Activated naive CD4-positive, alpha-beta T cell treated with anti-CD3 and anti-CD28 coated beads, Interleukin-2, amount 50 U/mL, for 24 hours (primary cell): ENCODE data around the gene THSD7A.

Experiments
- H3K27ac Mint-ChIP-seq: one replicate; pipeline ENCODE4 v1.8.0; 2021; ENCODE audit warnings: mild to moderate bottlenecking, mixed read lengths
- H3K27me3 Mint-ChIP-seq: one replicate; pipeline ENCODE4 v1.8.0; 2021; ENCODE audit warnings: mixed read lengths
- H3K36me3 Mint-ChIP-seq: one replicate; pipeline ENCODE4 v1.8.0; 2021; ENCODE audit warnings: mixed read lengths
- H3K4me1 Mint-ChIP-seq: one replicate; pipeline ENCODE4 v1.8.0; 2021; ENCODE audit warnings: mixed read lengths
- H3K4me3 Mint-ChIP-seq: one replicate; pipeline ENCODE4 v1.8.0; 2021; ENCODE audit warnings: mild to moderate bottlenecking, mixed read lengths
- H3K9me3 Mint-ChIP-seq: one replicate; pipeline ENCODE4 v1.8.0; 2021; ENCODE audit warnings: mixed read lengths

The THSD7A gene

DNA sequence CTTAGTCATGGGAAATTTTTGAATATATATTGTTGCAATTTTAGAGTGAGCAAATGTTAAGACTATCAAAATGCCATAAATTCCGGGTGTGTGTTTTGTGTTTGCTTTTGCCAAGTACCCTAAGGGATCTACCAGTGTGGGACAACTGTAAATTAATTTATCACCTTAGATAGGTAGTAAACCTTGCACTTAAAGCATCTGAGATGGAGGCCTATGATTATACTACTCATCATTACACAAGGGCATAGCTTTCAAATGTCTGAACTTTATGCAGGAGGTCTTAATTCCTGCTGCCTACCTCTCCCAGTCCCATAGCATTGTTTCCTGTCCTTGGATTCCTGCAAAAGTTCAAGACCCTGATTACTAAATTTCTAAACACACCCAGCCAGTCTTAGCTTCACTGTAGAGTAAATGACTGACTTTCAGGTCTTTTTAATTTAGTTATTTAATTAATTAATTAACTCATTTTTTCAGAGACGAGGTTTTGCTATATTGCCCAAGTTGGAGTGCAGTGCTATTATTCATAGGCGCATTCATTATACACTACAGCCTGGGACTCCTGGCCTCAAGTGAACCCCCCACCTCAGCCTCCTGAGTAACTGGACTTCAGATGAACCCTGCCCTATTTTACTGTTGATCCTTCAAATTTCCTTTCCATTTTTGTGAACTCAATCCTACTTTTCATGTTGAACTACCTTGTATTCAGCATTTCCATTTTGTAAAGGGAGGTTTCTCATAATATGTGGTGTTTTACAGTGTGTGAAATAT lies 47.0 kb downstream of the THSD7A start:
- no peaks in the 10 kb centered on the region for H3K9me3 Mint-ChIP-seq
- no peak overlapping the region for H3K27ac Mint-ChIP-seq
- no peaks in the 10 kb centered on the region for H3K36me3 Mint-ChIP-seq
- H3K27me3 Mint-ChIP-seq: no peaks in the 10 kb centered on the region
- no peak overlapping the region for H3K4me3 Mint-ChIP-seq
- no peaks in the 10 kb centered on the region for H3K4me1 Mint-ChIP-seq

DNA sequence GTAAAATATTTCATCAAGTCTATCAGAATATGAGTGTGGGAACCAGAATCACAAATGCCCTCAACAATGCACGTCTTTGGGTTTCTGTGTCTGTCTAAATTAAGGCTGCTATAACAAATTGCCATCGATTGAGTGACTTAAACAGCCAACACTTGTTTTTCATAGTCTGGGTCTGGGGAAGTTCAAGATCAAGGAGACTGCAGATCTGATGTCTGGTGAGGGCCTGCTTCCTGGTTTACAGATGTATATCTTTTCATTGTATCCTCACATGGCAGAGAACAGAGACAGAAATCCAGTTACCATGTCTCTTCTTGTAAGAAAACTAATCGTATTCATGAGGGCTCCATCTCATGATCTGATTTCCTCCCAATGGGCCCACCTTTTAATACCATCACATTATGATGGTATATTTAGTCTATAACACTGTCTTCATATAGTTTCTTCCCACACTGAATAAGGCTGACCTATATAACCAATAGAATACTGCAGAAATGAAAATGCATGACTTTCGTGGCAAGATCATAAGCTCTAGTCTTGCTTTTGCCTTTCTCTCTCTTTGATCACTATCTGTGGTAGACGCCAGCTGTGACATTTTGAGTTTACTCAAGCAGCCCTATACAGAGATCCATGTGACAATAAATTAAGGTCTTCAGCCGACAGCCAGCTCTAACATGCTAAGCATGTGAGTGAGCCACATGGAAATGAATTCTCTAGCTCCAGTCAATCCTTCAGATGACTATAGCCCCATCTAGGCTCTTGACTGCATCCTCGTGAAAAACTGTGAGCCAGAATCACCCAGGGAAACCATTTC lies 51.9 kb downstream of the THSD7A start:
- no peaks in the 10 kb centered on the region for H3K9me3 Mint-ChIP-seq
- H3K4me3 Mint-ChIP-seq: no peak overlapping the region
- no peaks in the 10 kb centered on the region for H3K36me3 Mint-ChIP-seq
- H3K27ac Mint-ChIP-seq: no peak overlapping the region
- H3K4me1 Mint-ChIP-seq: no peaks in the 10 kb centered on the region
- no peaks in the 10 kb centered on the region for H3K27me3 Mint-ChIP-seq

DNA sequence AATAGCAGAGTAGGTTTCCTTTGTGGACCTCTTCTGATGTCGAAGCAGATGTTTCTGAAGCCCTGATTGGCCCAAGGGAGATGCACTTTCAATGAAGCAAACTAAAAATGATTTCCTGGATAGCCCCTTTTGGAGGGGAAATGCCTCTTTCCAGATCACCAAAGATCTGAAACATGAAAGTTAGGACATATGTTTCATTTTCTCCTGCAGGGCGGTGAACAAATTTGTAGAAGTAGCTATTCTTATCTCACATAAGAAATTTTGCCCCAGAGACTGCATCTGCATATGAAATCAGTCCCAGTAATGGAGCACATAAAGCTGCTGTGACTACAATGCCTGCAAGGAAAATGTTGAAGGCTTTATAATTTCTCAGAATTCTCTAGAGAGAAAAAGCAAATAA lies 56.0 kb downstream of the THSD7A start:
- Mint-ChIP-seq H3K27ac (no peak overlapping the region), H3K27me3 (no peaks in the 10 kb centered on the region), H3K4me3 (no peak overlapping the region), H3K9me3 (no peaks in the 10 kb centered on the region), H3K4me1 (no peaks in the 10 kb centered on the region), H3K36me3 (no peaks in the 10 kb centered on the region)

DNA sequence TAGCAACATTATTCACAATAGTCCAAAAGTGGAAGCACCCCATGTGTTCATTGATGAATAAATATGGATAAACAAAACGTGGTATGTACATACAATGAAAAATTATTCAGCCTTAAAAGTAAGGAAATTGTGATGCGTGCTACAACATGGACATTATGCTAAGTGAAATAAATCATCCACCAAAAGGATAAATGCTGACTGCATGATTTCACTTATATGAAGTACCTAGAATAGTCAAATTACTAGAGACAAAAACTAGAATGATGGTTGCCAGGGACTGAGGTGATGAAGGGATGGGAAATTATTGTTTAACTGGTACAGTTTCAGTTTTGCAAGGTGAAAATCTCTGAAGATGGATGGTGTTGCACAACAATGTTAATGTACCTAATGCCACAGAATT lies 56.6 kb downstream of the THSD7A start:
- H3K36me3 Mint-ChIP-seq: no peaks in the 10 kb centered on the region
- H3K27me3 Mint-ChIP-seq: no peaks in the 10 kb centered on the region
- no peaks in the 10 kb centered on the region for H3K9me3 Mint-ChIP-seq
- H3K4me1 Mint-ChIP-seq: no peaks in the 10 kb centered on the region
- no peak overlapping the region for H3K4me3 Mint-ChIP-seq
- no peak overlapping the region for H3K27ac Mint-ChIP-seq

DNA sequence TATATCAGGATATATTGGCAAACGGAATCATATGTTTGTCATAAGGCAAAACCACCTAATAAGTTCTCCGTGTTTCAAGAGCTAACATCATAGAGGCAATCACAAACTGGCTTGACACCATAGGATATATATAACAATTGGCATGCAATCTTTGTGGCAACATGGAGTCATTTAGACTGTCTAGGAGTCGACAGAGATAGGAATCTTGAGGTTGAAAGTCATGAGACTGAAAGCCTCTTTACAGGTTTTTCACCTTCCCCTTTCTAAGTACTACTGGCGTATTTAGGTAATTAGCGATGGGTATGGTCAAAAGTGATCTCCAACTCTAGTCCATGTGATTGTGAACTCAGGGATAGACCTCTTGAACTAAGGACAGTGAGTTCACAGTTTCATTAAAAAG lies 63.7 kb downstream of the THSD7A start:
- Mint-ChIP-seq H3K36me3 (no peaks in the 10 kb centered on the region), H3K27me3 (no peaks in the 10 kb centered on the region), H3K4me1 (no peaks in the 10 kb centered on the region), H3K4me3 (no peak overlapping the region), H3K9me3 (no peaks in the 10 kb centered on the region), H3K27ac (no peak overlapping the region)

DNA sequence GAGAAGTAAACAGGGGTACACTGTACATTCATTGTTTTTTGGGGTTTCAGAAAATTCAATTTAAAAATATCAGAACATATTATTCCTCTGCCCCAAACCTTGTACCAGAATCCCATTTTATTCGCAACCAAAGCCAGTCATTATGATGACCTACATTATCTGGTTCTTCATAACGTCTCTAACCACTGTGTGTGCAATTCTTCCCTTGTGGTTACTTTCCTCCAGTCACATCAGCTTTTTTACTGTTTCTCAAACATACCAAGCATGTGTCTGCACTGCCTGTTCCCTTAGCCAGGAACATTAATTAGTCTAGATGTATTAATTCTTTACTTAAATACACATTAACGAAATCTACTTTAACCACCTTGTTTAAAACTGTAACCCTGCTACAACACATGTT lies 64.8 kb downstream of the THSD7A start:
- Mint-ChIP-seq H3K9me3 (no peaks in the 10 kb centered on the region), H3K36me3 (no peaks in the 10 kb centered on the region), H3K27me3 (no peaks in the 10 kb centered on the region), H3K27ac (no peak overlapping the region), H3K4me3 (no peak overlapping the region), H3K4me1 (no peaks in the 10 kb centered on the region)

DNA sequence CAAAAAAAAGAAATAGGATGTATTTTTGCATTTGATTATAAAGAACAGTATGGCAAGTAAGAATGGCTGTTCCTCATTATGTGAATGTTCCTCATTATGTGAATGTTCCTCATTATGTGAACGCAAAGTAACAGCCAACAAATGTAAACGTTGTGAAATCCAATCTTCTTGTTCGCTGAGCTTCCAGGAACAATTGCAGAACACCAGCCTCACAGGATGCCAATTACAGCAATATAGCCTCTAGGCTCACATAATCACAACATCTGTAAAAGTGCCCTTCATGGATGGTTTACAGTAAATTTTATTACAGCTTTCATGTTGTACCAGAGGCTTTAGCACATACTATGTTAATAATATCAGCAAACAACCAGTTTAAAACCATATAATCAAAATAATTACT lies 71.6 kb downstream of the THSD7A start:
- Mint-ChIP-seq H3K27me3 (no peaks in the 10 kb centered on the region), H3K36me3 (no peaks in the 10 kb centered on the region), H3K4me3 (no peak overlapping the region), H3K9me3 (no peaks in the 10 kb centered on the region), H3K4me1 (no peaks in the 10 kb centered on the region), H3K27ac (no peak overlapping the region)

DNA sequence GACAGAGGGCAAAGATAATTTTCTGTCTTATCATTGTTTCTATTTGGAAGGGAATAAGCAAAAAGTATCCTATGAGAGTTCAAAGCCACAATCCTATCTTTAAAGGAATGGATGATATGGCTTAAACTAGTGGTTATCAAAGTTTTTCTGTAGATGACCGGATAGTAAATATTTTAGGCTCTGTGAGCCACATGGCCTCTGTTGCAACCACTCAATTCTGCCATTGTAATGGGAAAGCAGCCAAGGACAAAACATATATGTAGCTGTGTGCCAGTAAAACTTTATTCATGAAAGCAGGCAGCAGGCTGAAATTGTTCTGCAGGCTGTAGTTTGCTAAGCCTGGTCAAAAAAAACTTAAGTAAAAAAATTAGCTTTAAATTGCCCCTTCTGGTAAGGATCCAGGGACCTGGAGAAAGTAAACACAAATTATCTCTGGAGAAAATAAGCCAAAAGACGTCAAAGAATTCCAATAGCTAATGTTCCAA lies 73.3 kb downstream of the THSD7A start:
- Mint-ChIP-seq H3K36me3 (no peaks in the 10 kb centered on the region), H3K9me3 (no peaks in the 10 kb centered on the region), H3K27me3 (no peaks in the 10 kb centered on the region), H3K27ac (no peak overlapping the region), H3K4me1 (no peaks in the 10 kb centered on the region), H3K4me3 (no peak overlapping the region)

DNA sequence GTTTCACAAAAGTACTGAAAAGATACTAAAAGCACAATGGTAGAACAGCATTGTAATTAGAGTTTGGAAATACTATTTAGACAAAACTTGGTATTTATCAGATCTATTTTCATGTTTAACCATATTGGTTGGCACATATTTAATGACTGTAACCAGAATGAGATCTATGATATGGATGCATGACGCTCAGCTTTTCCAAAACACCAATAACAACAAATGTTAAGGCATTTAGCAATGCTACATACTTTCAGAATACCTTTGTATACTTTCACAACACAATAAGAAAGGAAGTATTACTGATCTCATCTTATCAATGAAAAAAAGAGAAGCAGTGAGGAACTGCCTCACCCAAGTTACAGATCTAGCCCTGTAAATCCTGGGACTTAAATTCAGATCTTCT lies 74.8 kb downstream of the THSD7A start:
- no peak overlapping the region for H3K4me3 Mint-ChIP-seq
- no peaks in the 10 kb centered on the region for H3K27me3 Mint-ChIP-seq
- H3K4me1 Mint-ChIP-seq: no peaks in the 10 kb centered on the region
- H3K27ac Mint-ChIP-seq: no peak overlapping the region
- no peaks in the 10 kb centered on the region for H3K36me3 Mint-ChIP-seq
- H3K9me3 Mint-ChIP-seq: no peaks in the 10 kb centered on the region

DNA sequence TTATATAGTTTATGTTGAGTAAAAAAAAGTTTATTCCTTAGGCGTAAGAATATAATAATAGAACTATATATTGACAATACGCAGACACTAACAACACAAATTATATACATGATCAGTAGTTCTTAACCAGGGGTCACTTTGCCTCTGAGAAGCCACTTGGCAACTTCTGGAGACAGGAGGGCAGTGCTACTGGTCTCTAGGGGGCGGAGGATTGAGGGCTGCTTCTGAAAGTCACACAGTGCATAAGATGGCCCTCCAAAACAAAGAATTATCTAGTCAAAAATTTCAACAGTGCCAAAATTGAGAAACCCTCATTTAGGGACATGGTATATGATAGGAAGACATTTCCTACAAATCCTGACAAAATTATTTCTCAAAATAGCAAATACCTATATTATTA lies 77.1 kb downstream of the THSD7A start:
- Mint-ChIP-seq H3K4me3 (no peak overlapping the region), H3K9me3 (no peaks in the 10 kb centered on the region), H3K36me3 (no peaks in the 10 kb centered on the region), H3K27me3 (no peaks in the 10 kb centered on the region), H3K4me1 (no peaks in the 10 kb centered on the region), H3K27ac (no peak overlapping the region)

DNA sequence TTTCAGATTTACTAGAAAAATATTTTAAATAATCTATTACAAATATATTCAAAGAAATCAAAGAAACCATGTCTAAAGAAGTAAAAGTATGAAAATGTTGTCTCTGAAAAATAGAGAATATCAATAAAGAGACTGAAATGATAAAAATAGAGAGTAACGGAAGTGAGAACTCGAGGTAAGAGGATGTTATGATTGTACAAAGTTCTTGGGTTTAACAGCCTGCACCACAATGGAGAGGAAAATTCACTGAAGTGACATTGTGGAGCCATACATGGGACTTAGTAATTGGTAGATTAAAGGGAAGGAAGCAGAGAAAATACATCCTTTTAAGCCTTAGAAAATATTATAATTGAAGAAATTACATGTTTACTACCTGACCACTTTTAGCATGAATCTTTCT lies 77.9 kb downstream of the THSD7A start:
- Mint-ChIP-seq H3K27me3 (no peaks in the 10 kb centered on the region), H3K4me3 (no peak overlapping the region), H3K4me1 (no peaks in the 10 kb centered on the region), H3K36me3 (no peaks in the 10 kb centered on the region), H3K27ac (peak overlapping the region; percentile 68), H3K9me3 (no peaks in the 10 kb centered on the region)

DNA sequence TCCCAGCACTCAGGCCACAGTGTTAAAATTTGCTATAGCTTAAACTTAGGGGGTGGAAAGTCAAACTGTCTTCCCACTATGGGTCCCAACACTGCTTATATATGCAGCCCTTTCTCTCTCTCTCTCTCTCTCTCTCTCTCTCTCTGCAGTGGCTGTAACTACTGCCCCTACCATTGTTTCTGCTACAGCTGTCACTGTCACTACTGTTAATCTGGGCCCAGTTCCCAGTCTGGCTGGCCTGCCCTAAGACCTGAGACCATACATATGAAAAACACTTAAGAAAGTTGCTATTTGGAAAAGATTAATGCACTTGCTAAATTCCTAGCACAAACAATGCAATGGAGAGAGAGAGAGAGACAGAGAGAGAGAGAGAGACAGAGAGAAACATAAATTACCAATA lies 78.6 kb downstream of the THSD7A start:
- H3K27me3 Mint-ChIP-seq: no peaks in the 10 kb centered on the region
- no peaks in the 10 kb centered on the region for H3K36me3 Mint-ChIP-seq
- no peak overlapping the region for H3K27ac Mint-ChIP-seq
- no peak overlapping the region for H3K4me3 Mint-ChIP-seq
- H3K4me1 Mint-ChIP-seq: no peaks in the 10 kb centered on the region
- H3K9me3 Mint-ChIP-seq: no peaks in the 10 kb centered on the region

DNA sequence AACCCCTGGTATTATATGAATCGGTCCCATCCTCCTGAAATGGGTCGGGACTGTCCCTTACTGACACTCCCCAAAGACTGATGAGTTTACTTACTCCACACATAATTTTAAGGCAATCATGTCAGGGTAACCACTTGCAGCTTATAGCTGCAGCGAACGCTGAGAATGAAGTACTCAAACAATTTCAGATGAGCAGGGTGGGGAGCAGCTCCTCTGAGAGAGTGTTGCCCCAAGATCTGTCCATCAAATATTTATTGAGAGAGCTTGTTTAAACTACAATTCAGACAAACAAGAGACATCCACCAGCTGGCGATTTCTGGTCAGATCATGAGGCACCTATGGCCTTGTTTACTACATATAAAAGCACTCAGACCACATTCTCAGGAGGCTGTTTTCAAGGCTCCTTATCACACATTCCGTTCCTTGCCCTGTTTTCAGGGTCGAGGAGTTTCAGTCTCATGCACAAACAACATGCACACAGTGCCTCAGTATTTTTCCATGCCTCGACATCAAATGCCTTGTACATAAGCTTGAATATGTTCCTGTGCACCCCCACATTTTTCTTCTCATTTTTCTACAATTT lies 80.1 kb downstream of the THSD7A start:
- Mint-ChIP-seq H3K4me3 (no peak overlapping the region), H3K27ac (no peak overlapping the region), H3K9me3 (no peaks in the 10 kb centered on the region), H3K36me3 (no peaks in the 10 kb centered on the region), H3K4me1 (no peaks in the 10 kb centered on the region), H3K27me3 (no peaks in the 10 kb centered on the region)

DNA sequence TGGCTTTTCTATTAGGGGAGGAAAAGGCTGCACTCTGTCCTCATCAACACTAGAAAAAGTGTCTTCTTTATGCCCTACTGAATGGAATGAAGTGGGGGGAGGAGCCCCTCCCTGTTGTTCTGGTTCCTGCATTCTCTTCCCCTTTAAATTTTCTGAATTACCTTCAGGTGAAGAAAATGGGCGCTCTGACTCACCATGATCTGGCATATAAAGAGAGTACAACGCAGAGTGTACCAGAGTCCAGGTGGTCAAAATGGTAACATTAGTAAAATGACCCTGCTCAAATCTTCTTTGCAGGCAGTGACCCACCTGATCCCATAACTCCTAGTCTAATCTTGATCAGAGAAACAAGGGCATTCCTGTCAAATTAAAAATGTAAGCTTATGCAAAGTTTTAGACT lies 80.7 kb downstream of the THSD7A start:
- Mint-ChIP-seq H3K27me3 (no peaks in the 10 kb centered on the region), H3K4me3 (no peak overlapping the region), H3K36me3 (no peaks in the 10 kb centered on the region), H3K4me1 (no peaks in the 10 kb centered on the region), H3K27ac (no peak overlapping the region), H3K9me3 (no peaks in the 10 kb centered on the region)

DNA sequence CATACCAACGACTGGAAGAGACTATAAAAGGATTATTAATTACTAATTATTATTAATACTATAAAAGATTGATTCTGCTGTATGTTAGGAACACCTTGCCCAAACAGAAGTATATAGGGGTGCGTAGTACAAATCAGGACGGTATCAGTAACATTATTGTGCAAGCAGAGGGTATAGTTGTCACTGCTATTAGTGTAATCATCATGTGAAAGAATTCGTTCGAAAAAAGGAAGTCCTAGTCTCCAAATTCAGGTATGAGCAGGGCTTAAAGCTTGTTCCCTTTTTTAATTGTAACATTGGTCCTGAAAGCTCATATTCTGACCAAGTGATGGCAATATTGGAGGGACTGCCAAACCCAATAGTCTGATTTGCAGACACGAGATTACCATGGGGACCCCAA lies 81.8 kb downstream of the THSD7A start:
- Mint-ChIP-seq H3K4me3 (no peak overlapping the region), H3K9me3 (no peaks in the 10 kb centered on the region), H3K4me1 (no peaks in the 10 kb centered on the region), H3K36me3 (no peaks in the 10 kb centered on the region), H3K27me3 (no peaks in the 10 kb centered on the region), H3K27ac (no peak overlapping the region)

DNA sequence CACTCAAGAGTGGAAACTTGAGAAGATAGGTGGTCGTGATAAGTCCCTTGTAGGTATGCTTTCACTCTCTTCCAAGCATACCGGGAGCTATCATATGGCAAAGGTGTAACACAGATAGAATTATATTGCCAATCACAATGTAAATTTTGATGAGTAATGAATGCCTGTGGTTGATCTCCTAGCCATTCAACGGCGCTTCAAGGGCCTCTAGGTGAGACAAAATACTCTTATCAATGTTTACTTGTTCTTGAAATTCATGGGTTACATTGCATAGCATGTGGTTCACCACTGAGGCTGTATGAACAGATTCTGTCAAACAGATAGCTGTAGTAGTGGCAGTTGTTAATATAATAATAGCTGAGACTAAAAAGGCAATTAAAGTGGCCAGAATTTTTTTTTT lies 82.4 kb downstream of the THSD7A start:
- Mint-ChIP-seq H3K27me3 (no peaks in the 10 kb centered on the region), H3K9me3 (no peaks in the 10 kb centered on the region), H3K4me1 (no peaks in the 10 kb centered on the region), H3K27ac (no peak overlapping the region), H3K4me3 (no peak overlapping the region), H3K36me3 (no peaks in the 10 kb centered on the region)
